HL-60 (cell line): Measurements from ENCODE around the gene TRIO.
A peak's percentile ranks its signal among the peaks of the same experiment; 100 is the strongest.

Experiments used
- DNase-seq, 2 experiments: peaks; one replicate each; pipeline ENCODE4 v3.0.0-alpha.2; 2010 to 2020; ENCODE audit warnings: low read depth in 1 of 2, low spot score in 1 of 2
- H3K27ac ChIP-seq: fragments of 250-450 bp; sonication (Bioruptor Pico); replicated peaks from 2 replicates; pipeline ENCODE4 v1.5.1; 2020; ENCODE audit warnings: mild to moderate bottlenecking, moderate library complexity
- H3K27me3 ChIP-seq: fragments of 250-450 bp; sonication (Bioruptor Pico); 2 replicates; pipeline ENCODE4 v1.5.1; 2021; ENCODE audit warnings: mild to moderate bottlenecking, moderate library complexity; ENCODE audit not compliant: insufficient read depth, poor library complexity, severe bottlenecking
- H3K4me3 ChIP-seq: replicated peaks from 2 replicates; pipeline ENCODE4 v1.5.1; 2011; ENCODE audit warnings: mild to moderate bottlenecking, control low read depth, low read length; ENCODE audit not compliant: insufficient read depth
- GABPA ChIP-seq: IDR thresholded peaks from 2 replicates; pipeline ENCODE4 v1.6.1; 2012; ENCODE audit warnings: low read depth
- POLR2AphosphoS5 ChIP-seq: IDR thresholded peaks from 2 replicates; pipeline ENCODE4 v1.6.1; 2012; ENCODE audit warnings: low read depth
- SPI1 ChIP-seq: IDR thresholded peaks from 2 replicates; pipeline ENCODE4 v1.6.1; 2012; ENCODE audit warnings: low read depth, mild to moderate bottlenecking, borderline replicate concordance
- TF ChIP-seq, protein P1 (sequence below): IDR thresholded peaks from 2 replicates; pipeline ENCODE4 v1.6.1; 2012; ENCODE audit warnings: low read depth; ENCODE audit not compliant: insufficient replicate concordance
- TF ChIP-seq, protein P2 (sequence below): IDR thresholded peaks from one replicate; pipeline ENCODE4 v1.5.1; 2011; ENCODE audit warnings: low read length, control low read depth, inconsistent platforms; ENCODE audit not compliant: insufficient read depth

The TRIO gene

DNA sequence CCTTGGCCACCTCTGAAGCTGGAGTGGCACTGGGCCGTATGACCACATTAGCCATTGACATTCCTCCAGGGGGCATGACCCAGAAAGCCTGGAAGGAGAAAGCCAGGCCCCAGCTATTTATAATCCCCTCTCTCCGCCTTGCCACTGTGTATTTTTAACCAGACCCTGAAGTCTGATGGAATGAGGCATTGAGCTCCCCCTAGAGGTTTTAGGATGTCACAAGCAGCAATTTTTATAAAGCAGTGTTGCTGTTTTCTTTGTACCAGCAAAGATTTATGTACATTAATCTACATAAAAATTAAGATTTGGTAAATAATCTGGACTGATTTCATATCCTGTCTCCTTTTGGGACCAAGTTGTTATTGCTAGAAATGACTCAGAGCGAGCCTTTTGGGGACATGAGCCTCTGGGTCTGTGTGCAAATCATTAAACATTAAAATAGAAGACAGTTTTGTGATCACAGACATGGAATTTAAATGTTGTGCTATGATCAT lies 127.1 kb downstream of the TRIO start:
- Histone ChIP-seq H3K27ac (no peak overlapping the region), H3K4me3 (no peak overlapping the region), H3K27me3 (no peaks in the 10 kb centered on the region)
- peak in 1 of 2 experiments; percentile 30 for DNase-seq
- TF ChIP-seq SPI1 = no peak
- TF ChIP-seq, protein P1, sequence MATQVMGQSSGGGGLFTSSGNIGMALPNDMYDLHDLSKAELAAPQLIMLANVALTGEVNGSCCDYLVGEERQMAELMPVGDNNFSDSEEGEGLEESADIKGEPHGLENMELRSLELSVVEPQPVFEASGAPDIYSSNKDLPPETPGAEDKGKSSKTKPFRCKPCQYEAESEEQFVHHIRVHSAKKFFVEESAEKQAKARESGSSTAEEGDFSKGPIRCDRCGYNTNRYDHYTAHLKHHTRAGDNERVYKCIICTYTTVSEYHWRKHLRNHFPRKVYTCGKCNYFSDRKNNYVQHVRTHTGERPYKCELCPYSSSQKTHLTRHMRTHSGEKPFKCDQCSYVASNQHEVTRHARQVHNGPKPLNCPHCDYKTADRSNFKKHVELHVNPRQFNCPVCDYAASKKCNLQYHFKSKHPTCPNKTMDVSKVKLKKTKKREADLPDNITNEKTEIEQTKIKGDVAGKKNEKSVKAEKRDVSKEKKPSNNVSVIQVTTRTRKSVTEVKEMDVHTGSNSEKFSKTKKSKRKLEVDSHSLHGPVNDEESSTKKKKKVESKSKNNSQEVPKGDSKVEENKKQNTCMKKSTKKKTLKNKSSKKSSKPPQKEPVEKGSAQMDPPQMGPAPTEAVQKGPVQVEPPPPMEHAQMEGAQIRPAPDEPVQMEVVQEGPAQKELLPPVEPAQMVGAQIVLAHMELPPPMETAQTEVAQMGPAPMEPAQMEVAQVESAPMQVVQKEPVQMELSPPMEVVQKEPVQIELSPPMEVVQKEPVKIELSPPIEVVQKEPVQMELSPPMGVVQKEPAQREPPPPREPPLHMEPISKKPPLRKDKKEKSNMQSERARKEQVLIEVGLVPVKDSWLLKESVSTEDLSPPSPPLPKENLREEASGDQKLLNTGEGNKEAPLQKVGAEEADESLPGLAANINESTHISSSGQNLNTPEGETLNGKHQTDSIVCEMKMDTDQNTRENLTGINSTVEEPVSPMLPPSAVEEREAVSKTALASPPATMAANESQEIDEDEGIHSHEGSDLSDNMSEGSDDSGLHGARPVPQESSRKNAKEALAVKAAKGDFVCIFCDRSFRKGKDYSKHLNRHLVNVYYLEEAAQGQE = no peak
- TF ChIP-seq, protein P2, sequence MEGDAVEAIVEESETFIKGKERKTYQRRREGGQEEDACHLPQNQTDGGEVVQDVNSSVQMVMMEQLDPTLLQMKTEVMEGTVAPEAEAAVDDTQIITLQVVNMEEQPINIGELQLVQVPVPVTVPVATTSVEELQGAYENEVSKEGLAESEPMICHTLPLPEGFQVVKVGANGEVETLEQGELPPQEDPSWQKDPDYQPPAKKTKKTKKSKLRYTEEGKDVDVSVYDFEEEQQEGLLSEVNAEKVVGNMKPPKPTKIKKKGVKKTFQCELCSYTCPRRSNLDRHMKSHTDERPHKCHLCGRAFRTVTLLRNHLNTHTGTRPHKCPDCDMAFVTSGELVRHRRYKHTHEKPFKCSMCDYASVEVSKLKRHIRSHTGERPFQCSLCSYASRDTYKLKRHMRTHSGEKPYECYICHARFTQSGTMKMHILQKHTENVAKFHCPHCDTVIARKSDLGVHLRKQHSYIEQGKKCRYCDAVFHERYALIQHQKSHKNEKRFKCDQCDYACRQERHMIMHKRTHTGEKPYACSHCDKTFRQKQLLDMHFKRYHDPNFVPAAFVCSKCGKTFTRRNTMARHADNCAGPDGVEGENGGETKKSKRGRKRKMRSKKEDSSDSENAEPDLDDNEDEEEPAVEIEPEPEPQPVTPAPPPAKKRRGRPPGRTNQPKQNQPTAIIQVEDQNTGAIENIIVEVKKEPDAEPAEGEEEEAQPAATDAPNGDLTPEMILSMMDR = peak; percentile 35

DNA sequence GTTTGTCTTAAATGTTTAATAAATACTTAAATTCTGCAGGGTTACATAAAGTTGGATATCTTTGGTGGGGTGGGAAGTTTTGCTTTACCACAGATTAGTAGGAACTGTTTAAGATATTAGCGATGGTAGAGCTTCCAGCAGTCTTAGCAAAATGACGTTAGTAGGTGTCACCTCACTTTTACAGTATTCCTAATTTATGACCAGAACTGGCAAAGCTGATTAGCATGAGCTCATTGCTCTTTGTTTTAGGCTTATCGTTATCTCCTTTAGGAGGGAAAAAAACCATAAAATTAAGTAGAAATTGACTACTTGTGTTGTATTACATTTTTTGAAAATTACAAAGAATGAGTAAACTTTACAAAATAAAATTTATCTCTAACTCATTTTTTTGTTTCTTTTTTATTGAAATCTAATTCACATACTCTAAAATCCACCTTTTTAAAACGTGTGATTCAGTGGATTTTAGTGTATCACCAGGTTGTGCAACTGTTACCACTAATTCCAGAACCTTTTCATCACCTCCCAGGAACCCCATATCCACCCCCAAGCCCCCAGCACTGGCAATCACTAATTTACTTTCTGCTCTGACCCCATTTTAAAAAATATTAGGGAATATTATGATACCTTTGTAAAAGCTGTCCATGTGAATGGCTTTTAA lies 129.5 kb downstream of the TRIO start:
- Histone ChIP-seq H3K4me3 (no peak overlapping the region), H3K27ac (no peak overlapping the region), H3K27me3 (no peaks in the 10 kb centered on the region)
- DNase-seq = no peak
- TF ChIP-seq GABPA (no peak), POLR2AphosphoS5 (no peak)

DNA sequence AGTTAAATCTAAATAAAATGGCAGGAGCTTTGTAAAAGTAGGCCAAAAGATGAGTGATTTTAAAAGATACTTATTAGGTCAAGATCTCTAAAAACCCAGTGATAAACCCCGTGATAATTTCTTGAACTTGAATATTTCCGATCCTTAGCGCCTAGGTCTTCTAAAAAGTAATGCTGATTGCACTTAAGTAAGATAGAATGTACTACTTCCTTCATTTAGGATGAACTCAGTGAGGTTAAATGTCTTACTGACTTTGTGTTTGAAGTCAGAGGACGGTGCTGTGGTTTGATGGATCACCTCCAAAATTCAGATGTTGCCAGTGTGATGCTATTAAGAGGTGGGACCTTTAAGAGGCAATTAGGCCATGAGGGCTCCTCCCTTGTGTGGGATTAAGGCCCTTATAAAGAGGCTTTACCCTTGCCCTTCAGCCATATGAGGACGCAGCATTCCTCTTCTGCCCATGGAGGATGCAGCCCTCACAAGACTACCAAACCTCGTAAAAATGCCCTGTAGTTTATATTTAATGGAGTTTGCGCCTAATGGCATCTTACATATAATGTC lies 130.1 kb downstream of the TRIO start:
- no peak for DNase-seq
- Histone ChIP-seq H3K27me3 (no peaks in the 10 kb centered on the region), H3K4me3 (no peak overlapping the region), H3K27ac (no peak overlapping the region)
- TF ChIP-seq POLR2AphosphoS5 (no peak), SPI1 (no peak), GABPA (no peak)
- TF ChIP-seq, protein P1 = no peak
- TF ChIP-seq, protein P2 = no peak

DNA sequence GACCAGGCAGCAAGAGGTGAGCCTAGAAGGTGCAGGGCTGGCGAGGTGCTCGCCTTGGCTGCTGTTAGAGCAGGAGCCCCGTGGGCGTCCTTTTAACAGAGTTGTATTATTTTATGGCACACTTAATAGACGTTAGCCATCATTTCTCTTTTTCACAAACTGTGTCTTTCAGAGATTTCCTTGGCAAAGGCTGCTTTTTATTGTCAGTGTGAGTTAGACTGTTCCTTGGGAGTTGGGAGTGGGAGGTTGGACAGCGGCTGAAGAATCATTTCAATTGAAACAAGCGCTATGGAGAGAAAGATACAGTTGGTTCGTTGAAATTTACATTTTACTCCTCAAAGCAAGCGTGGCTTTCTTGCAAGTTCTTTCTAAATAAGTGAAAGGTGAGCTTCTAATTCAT lies 133.2 kb downstream of the TRIO start:
- DNase-seq = no peak
- TF ChIP-seq GABPA (no peak), POLR2AphosphoS5 (no peak)
- H3K4me3 ChIP-seq = no peak overlapping the region
- no peak overlapping the region for H3K27ac ChIP-seq
- no peaks in the 10 kb centered on the region for H3K27me3 ChIP-seq
